ENCODE results near the gene MOCS3. TPM values are rescaled to one million over a fixed set of nuclear protein-coding genes. Genes with fewer than 3 reads are reported as not detected.
"Not testable (repeated sequence)": the region's sequence is repeated elsewhere in the genome, so short reads cannot be mapped to it uniquely, and the experiment has no call there.

Gene MOCS3
- total RNA-seq, 2 donors from 2014 or later: 5.7 to 5.9 TPM

DNA sequence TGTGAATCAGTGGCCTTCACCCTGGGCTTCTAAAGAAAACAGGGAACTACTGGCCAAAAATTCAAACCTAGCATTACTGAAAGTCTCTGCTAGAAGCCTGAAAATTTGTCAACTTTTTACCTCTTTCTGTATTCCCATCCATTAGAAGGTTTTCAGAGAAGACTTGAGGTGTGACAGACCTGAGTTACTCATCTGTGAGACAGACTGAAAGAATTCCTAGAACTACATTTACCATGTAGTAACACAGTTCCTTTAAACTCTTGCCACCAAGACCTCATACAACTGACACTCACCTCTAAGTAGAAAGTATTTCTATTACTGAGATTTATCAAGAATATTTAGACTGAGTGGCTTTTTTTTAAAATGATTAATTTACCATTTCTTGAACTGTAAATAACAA is 4.8 kb upstream of the MOCS3 start:
- no peaks in the 10 kb centered on the region for H3K9me3 Mint-ChIP-seq
- peaks cover 13% of the 10 kb centered on the region for H3K36me3 Mint-ChIP-seq
- H3K4me3 Mint-ChIP-seq: no peak overlapping the region
- H3K4me1 Mint-ChIP-seq (ENCODE audit: low read depth in 2 of 2): peaks cover 29 to 35% of the 10 kb centered on the region in 2 donors
- no peak for ATAC-seq
- no peak overlapping the region for H3K27ac Mint-ChIP-seq
- no peaks in the 10 kb centered on the region for H3K27me3 Mint-ChIP-seq
- no peak for DNase-seq (ENCODE audit: low spot score)

- Mint-ChIP-seq H3K4me1 (ENCODE audit: low read depth in 2 of 2) (peaks cover 32 to 42% of the 10 kb centered on the region in 2 donors), H3K4me3 (peak overlapping the region; percentile 95), H3K9me3 (no peaks in the 10 kb centered on the region), H3K36me3 (no peaks in the 10 kb centered on the region), H3K27me3 (no peaks in the 10 kb centered on the region), H3K27ac (peak overlapping the region; percentile 94 to 100)
- DNase-seq (ENCODE audit: low spot score): no peak
- ATAC-seq: no peak
These were observed 1.3 kb upstream of the MOCS3 start for GRCh38 chr20:50957276-50957675.

- peak; percentile 88 for DNase-seq (ENCODE audit: low spot score)
- Mint-ChIP-seq H3K4me1 (ENCODE audit: low read depth in 2 of 2) (peaks cover 31 to 42% of the 10 kb centered on the region in 2 donors), H3K27me3 (no peaks in the 10 kb centered on the region), H3K4me3 (peak within 1 kb of the TSS; percentile 95), H3K9me3 (no peaks in the 10 kb centered on the region), H3K27ac (peak within 1 kb of the TSS; percentile 94 to 100), H3K36me3 (no peaks in the 10 kb centered on the region)
- peak; percentile 86 to 92 for ATAC-seq
These were observed 612 bp upstream of the MOCS3 start, which contains the start of gene DPM1 for GRCh38 chr20:50957798-50958614. Gene DPM1 (minus strand): TSS chr20:50958532. CDS start chr20:50958523, 9 bp downstream.

DNA sequence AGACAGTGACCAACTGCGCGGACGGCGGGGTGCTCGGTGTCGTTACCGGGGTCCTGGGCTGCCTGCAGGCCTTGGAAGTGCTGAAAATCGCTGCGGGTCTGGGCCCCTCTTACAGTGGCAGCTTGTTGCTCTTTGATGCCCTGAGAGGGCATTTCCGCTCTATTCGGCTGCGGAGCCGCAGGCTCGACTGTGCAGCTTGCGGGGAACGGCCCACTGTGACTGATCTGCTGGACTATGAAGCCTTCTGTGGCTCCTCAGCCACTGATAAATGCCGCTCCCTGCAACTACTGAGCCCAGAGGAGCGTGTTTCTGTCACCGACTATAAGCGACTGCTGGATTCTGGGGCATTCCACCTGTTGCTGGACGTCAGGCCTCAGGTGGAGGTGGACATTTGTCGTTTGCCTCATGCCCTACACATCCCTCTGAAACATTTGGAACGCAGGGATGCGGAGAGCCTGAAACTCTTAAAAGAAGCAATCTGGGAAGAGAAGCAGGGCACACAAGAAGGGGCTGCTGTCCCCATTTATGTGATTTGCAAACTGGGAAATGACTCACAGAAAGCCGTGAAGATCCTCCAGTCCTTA is 1.0 kb downstream of the MOCS3 start:
- no peaks in the 10 kb centered on the region for H3K9me3 Mint-ChIP-seq
- peaks cover 29 to 34% of the 10 kb centered on the region in 2 donors for H3K4me1 Mint-ChIP-seq (ENCODE audit: low read depth in 2 of 2)
- H3K27ac Mint-ChIP-seq: peak overlapping the region; percentile 94 to 100
- no peak for ATAC-seq
- no peaks in the 10 kb centered on the region for H3K27me3 Mint-ChIP-seq
- no peaks in the 10 kb centered on the region for H3K36me3 Mint-ChIP-seq
- peak overlapping the region; percentile 95 for H3K4me3 Mint-ChIP-seq
- DNase-seq (ENCODE audit: low spot score): no peak

- DNase-seq (ENCODE audit: low spot score): no peak
- no peaks in the 10 kb centered on the region for H3K9me3 Mint-ChIP-seq
- H3K4me1 Mint-ChIP-seq (ENCODE audit: low read depth in 2 of 2): no peaks in the 10 kb centered on the region
- H3K36me3 Mint-ChIP-seq: no peaks in the 10 kb centered on the region
- ATAC-seq: no peak
- no peak overlapping the region for H3K4me3 Mint-ChIP-seq
- no peak overlapping the region for H3K27ac Mint-ChIP-seq
- peaks cover 0 to 11% of the 10 kb centered on the region in 2 donors for H3K27me3 Mint-ChIP-seq
These were observed 9.0 kb downstream of the MOCS3 start for GRCh38 chr20:50967586-50967985.

GRCh38 chr20:50968289-50968688 is 9.7 kb downstream of the MOCS3 start:
- no peak overlapping the region for H3K27ac Mint-ChIP-seq
- ATAC-seq (no peak), DNase-seq (ENCODE audit: low spot score) (no peak)
- no peaks in the 10 kb centered on the region for H3K4me1 Mint-ChIP-seq (ENCODE audit: low read depth in 2 of 2)
- no peaks in the 10 kb centered on the region for H3K36me3 Mint-ChIP-seq
- peaks cover 0 to 14% of the 10 kb centered on the region in 2 donors for H3K27me3 Mint-ChIP-seq
- H3K4me3 Mint-ChIP-seq: no peak overlapping the region
- H3K9me3 Mint-ChIP-seq: no peaks in the 10 kb centered on the region

- peaks cover under 1 to 14% of the 10 kb centered on the region in 2 donors for H3K27me3 Mint-ChIP-seq
- H3K9me3 Mint-ChIP-seq: no peaks in the 10 kb centered on the region
- DNase-seq (ENCODE audit: low spot score) (no peak), ATAC-seq (no peak)
- H3K4me3 Mint-ChIP-seq: no peak overlapping the region
- H3K36me3 Mint-ChIP-seq: no peaks in the 10 kb centered on the region
- no peak overlapping the region for H3K27ac Mint-ChIP-seq
- no peaks in the 10 kb centered on the region for H3K4me1 Mint-ChIP-seq (ENCODE audit: low read depth in 2 of 2)
These were observed 10.8 kb downstream of the MOCS3 start for GRCh38 chr20:50969435-50969834.

DNA sequence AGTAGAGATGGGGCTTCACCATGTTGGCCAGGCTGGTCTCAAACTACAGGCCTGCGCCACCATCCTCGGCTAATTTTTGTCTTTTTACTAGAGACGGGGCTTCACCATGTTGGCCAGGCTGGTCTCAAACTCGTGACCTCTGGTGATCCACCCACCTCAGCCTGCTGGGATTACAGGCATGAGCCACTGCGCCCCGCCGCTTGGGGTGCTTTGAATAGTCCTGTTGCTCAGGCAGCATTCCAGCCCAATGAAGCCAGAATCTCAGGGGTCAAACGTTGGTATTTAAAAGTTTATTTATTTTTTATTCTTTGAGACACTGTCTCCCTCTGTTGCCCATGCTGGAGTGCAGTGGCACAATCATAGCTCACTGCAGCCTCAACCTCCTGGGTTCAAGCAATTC is 11.3 kb downstream of the MOCS3 start:
- Mint-ChIP-seq H3K4me1 (ENCODE audit: low read depth in 2 of 2) (no peaks in the 10 kb centered on the region), H3K27me3 (peaks cover 5 to 17% of the 10 kb centered on the region in 2 donors), H3K9me3 (no peaks in the 10 kb centered on the region), H3K27ac (no peak overlapping the region), H3K4me3 (no peak overlapping the region), H3K36me3 (no peaks in the 10 kb centered on the region)
- no peak for DNase-seq (ENCODE audit: low spot score)
- no peak for ATAC-seq

DNA sequence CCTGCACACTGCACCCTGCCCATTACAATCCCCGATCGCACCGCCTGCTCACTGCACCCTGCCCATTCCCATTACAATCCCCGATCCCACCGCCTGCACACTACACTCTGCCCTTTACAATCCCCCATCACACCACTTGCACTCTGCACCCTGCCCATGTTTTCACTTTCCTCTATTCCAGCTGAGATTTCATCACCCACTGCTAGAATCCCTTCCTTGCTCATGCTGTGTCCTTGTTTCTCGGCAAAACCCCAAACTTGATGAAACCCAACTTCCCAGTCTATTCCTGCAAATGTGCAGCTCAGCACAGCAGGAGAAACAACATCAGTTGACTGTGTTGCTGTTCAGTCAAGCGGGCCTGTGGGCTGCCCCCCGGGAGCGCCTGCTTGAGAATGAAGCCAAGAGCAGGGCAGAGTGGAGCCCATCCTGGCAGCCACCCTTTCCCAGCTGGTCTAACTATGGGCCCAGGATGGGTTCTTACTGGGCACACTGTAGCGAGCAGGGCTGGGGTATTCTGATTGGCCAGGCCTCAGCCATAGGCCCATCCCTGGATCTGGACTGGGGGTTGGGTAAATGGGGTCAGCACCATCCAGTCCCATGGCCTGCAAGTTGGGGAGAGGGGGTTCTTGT is 17.2 kb downstream of the MOCS3 start:
- no peak for ATAC-seq
- H3K4me1 Mint-ChIP-seq (ENCODE audit: low read depth in 2 of 2): peaks cover 0 to 3% of the 10 kb centered on the region in 2 donors
- no peak overlapping the region for H3K4me3 Mint-ChIP-seq
- no peaks in the 10 kb centered on the region for H3K36me3 Mint-ChIP-seq
- no peak overlapping the region for H3K27ac Mint-ChIP-seq
- no peak for DNase-seq (ENCODE audit: low spot score)
- H3K27me3 Mint-ChIP-seq: peaks cover 30 to 40% of the 10 kb centered on the region in 2 donors
- no peaks in the 10 kb centered on the region for H3K9me3 Mint-ChIP-seq

DNA sequence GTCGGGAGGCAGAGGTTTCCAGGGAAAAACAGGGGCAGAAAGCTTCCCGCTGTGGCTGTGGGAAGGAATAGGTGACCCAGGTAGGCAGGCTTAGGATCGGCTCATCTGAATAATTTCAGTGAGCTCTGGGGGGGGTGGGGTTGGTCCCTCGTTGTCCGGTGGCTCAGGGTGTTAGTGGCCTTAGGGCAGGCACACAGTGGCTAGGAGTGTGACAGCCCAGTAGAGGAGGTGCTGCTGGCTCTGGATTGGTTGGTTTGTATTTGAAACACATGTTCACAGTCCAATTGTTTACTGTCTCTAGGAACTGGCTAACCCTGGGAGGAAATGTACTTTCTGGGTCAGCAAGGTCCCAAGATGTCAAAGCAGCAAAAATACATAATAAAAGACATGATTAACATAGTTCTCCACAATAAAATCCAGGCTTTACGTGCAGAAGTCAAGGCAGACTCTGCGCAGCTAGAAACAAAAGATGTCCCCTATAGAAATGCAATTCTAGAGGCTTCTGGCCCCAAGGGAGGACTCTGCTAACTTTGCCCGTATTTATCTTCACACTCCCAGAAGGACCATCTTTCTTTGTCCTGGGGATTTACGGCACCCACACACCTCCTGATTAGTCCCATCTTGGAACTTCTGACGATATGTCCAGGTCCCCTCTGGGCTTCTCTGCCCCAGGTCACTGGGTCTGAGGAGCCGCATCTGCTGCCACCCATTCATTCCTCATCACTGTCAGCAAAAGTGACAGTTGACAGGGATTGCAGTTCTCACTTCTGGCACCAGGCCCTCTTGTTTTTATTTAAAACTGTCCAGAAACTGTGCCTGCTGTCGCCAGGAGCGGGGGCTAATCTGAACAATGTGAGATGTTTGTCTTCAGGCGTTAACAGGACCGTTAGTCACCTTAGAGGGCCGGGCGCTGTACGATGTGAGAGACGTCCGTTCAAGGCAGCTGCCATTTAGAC is 18.7 kb downstream of the MOCS3 start:
- no peak overlapping the region for H3K4me3 Mint-ChIP-seq
- DNase-seq (ENCODE audit: low spot score) (no peak), ATAC-seq (no peak)
- no peaks in the 10 kb centered on the region for H3K9me3 Mint-ChIP-seq
- peaks cover 31 to 41% of the 10 kb centered on the region in 2 donors for H3K27me3 Mint-ChIP-seq
- H3K36me3 Mint-ChIP-seq: no peaks in the 10 kb centered on the region
- no peak overlapping the region for H3K27ac Mint-ChIP-seq
- H3K4me1 Mint-ChIP-seq (ENCODE audit: low read depth in 2 of 2): peaks cover 5 to 6% of the 10 kb centered on the region in 2 donors

GRCh38 chr20:50978533-50978932 is 19.9 kb downstream of the MOCS3 start:
- DNase-seq (ENCODE audit: low spot score); ATAC-seq; H3K27ac Mint-ChIP-seq; H3K4me3 Mint-ChIP-seq; H3K36me3 Mint-ChIP-seq; H3K9me3 Mint-ChIP-seq; H3K4me1 Mint-ChIP-seq (ENCODE audit: low read depth in 2 of 2): not testable (repeated sequence)
- H3K27me3 Mint-ChIP-seq: peaks cover 35 to 53% of the 10 kb centered on the region in 2 donors

GRCh38 chr20:50980071-50980681 is 21.6 kb downstream of the MOCS3 start:
- Mint-ChIP-seq H3K4me3 (no peak overlapping the region), H3K9me3 (no peaks in the 10 kb centered on the region), H3K4me1 (ENCODE audit: low read depth in 2 of 2) (peaks cover 5 to 6% of the 10 kb centered on the region in 2 donors), H3K27me3 (peaks cover 32 to 47% of the 10 kb centered on the region in 2 donors), H3K36me3 (no peaks in the 10 kb centered on the region), H3K27ac (no peak overlapping the region)
- DNase-seq (ENCODE audit: low spot score): no peak
- ATAC-seq: peak in 1 of 2 donors; percentile 26
